Cerebellar cortex (tissue), 1 donor: ENCODE measurements around the gene IREB2.

Experiments
- DNase-seq: peaks from one replicate; pipeline ENCODE4 v3.0.0-alpha.2; 2015; ENCODE audit warnings: low spot score

The IREB2 gene

DNA sequence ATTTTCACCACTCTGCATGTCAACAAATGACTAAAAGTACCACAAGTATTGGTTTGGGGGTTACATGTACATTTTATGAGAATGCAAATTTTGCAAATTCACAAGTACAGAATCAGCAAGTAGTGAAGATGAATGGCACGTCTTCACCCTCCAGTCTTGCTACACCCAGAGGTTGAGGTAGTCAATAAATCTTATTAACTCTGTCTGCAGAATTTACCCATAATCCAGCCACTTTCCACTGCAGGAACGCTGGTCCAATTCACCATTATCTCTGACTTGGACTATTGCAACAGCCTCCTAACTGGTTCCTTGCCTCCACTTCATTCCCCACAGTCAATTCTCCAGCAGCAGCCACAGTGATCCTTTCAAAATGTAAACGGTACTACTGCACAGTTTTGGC, 112.8 kb downstream of the IREB2 start:
- no peak for DNase-seq
